ENCODE data around the gene KLHL14.

KLHL14 gene

DNA sequence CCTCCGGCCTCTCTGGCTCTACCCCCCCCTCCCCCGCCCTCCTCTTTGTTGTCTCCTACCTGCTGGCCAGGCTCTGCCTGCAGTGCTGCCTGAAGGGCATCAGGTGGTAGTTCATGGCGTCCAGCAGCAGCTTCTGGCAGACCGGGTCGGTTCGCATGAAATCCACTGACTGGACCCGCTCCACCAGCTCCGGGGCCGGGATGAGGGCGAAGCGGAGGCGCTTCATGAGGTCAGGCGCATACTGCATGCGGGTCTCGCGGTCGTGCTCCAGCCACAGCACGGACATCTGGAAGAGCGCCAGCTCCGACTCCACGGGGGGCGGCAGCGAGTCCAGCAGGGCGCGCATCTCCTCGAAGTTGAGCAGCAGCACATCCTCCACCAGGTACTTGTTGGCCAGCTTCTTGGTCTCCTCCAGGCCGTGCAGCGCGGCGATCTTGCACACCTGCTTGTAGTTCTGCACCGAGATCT, 3.2 kb downstream of the KLHL14 start:
- DNase-seq = no peak

GRCh38 chr18:32769071-32769585, 3.7 kb downstream of the KLHL14 start:
- no peak for DNase-seq

DNA sequence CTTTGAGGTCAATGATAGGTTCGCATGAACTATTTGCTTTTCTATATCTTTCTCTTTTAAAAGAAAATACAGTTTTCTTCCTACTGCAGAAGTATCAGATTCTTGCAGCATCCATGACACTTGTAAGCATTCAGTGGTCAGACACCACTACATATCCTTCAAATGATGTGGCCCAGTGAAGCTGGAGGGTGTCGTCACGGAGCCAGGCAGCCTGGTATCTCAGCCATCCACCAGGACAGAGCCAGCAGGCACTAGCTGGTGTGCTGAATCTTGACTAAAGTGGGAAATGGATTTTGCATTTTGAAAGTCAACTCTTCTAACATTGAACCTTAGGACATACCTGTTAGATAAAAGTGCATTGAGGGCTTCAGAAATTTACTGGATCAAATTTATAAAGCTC, 5.4 kb downstream of the KLHL14 start:
- no peak for DNase-seq

GRCh38 chr18:32764611-32765244, 8.1 kb downstream of the KLHL14 start:
- no peak for DNase-seq

- DNase-seq = no peak
These were observed 9.5 kb downstream of the KLHL14 start for GRCh38 chr18:32763293-32763692.

DNA sequence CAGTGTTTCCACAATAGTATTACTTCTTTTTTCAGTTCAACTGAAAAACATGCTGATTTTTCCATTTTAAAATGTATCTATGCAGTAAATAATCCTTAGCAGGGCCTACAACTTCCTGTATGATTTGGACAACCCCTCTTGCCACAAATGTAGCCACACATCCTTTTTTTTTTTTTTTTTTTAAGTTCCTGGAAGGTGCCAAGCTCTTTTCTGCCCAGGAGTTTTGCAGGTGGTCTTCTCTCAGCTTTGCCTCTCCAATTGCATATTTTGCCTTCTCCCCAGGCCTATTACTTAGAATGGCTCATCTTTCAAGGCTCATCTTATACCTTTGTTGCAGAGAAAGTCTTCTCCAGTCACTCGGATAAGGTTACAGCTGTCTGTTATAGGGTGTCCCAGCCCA, 11.6 kb downstream of the KLHL14 start:
- no peak for DNase-seq

- DNase-seq = no peak
These were observed 12.4 kb downstream of the KLHL14 start for GRCh38 chr18:32760391-32760790.

DNA sequence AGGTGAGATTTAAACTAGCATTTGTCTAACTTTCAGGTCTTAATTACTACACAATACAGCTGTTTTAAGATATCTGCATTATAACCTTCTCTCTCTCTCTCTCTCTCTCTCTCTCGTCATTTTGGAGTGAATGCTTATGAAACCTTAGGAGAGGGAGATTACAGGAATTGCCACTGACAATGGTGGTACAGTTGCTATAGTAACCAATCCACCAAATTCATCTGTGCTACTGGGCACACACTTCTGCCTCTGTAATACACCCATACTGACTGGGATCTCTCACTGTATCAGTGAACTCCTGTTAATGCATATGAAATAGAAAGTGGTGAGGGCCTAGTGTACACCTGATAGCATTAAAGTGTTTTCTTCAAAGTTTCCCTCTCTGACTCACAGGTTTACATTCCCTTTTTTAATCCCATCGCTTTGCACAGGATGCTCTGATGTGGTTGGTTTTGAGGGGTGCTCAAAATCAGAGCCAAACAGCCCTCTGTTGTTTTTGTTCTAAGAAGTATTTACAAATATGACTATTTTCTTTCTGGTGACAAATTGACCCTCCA, 13.1 kb downstream of the KLHL14 start:
- DNase-seq = no peak

GRCh38 chr18:32754508-32755263, 18.1 kb downstream of the KLHL14 start:
- DNase-seq = no peak

DNA sequence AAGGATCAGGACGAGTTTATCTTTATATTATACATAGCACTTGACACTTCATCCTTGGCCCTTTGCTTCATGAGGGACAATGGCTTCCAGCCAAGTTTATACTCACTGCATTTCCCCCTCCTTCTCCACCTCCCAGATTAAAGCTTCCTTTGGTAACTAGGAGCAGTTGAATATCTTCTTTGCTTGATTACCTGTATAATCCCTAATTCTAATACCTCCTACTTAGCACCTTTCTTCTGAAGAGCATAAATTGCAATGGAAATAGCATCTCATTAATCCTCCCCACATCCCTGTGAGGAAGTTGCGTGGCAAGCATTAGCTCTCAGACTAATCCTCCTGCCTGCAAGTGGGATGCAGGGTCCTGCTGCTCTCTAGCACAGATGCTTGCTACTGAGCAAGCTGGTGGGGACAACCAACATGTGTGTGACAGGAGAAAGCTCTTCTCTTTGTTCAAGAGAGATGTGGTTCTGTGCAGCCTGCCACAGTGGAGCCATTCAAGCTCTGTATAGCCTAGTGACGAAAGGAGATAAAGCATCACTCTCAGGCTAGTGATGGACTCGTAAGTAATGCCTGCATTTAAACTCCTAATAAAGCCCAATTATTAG, 19.1 kb downstream of the KLHL14 start:
- DNase-seq = no peak

DNA sequence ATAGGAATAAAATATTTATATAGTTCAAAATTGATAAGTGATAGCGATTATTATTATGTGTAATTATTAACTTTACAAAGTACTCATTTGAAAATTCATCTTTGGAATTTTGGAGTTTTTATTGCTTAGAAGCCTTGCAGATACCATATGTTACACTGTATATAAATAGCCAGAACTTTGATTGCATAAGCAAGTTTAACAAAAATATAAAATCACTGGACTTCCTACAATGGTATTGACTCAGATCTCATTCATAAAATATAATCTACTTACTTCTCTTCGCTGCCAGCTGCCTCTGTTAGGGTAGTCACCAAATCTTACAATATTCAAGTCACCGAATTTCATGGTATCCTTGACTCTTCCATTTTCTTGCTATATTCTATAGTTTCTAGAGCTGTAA, 22.5 kb downstream of the KLHL14 start:
- DNase-seq = no peak

DNA sequence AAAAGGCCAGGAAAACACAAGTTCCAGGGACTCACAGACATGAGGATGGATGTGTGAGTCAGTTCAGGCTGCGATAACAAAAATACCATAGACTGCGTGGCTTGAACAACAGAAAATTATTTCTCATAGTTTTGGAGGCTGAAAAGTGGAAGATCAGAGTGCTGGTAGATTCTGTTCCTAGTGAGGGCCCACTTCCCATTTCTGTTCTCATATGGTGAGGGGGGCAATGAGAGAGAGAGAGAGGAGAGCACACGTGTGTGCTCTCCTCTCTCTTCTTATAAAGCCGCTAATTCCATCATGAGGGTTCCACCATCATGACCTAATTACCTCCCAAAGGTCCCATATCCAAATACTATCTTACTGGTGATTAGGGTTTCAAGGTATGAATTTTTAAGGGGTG, 23.0 kb downstream of the KLHL14 start:
- DNase-seq = no peak

DNA sequence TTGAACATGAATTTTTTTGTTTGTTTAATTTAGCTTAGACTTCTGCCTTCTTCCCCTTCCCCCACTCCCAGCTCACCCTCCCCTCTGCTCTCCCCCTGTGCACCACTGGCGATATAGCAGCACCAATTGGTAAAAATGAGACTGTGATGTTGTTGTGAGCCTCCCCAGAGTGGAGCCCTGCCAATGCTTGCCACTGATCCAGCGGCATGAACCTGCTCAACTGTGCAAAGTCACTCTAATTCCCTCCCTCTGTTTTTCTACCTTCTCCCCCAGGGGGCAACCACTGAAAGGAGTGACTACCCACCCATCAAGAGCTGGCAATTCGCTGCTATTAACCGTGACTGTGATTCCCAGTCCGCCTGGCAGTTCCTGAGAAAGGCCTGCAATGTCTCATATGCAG, 30.2 kb downstream of the KLHL14 start:
- DNase-seq = no peak

DNA sequence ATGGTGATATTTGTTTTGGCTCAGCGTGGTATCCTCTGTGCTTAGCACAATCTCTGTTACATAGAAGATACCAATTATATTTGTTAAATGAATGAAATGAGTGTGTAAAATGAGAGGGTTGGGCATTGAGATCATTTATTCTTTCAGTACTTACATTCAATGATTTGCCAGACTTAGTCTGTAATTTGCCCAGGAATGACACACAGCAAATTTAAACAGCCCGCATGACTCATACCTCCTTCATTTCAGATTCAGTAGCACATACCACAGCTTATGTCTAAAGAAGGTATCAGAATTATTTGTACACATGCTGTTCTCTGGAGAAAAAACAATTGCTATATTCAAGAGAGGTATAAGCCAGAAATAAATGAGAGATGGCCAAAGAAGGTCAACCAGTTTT, 37.0 kb downstream of the KLHL14 start:
- no peak for DNase-seq

DNA sequence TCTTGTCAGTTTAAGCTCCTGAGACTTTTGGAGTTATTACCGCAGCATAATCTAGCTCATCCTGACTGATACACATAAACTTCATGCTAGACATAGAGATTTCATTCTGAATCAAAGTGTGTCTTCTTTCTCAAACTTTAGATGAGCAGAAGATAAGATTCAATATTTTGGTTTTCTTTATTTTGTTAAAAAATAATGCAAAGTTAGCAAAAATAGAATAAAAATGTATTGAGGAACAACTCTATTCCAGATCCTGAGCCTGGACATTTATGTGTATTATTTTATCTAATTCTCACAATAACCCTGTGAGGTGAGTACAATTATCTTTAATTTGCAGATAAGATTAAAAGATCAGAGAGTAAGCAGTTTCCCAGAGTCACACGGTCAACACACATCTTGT, 38.4 kb downstream of the KLHL14 start:
- DNase-seq = no peak

DNA sequence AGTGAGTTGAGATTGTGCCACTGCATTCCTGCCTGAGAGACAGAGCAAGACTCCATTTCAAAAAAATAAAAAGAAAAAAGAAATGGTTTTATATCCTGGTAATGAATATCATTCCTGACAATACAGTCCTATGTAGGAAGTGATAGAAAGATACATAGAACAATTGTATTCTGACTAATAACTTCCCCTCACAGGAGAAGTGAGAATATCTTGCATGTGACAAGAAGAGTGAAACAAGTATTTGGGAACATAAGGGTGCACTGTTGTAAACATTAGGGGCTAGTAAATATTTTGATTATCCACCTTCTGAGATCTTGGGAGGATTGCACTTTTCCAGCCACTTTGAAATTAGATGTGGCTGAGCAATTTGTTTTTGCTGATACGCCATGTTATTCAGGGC, 40.7 kb downstream of the KLHL14 start:
- DNase-seq = no peak

- DNase-seq = no peak
These were observed 42.2 kb downstream of the KLHL14 start for GRCh38 chr18:32730620-32731091.

- DNase-seq = no peak
These were observed 42.8 kb downstream of the KLHL14 start for GRCh38 chr18:32730068-32730467.

- no peak for DNase-seq
These were observed 48.6 kb downstream of the KLHL14 start for GRCh38 chr18:32724071-32724749.

GRCh38 chr18:32722279-32722678, 50.5 kb downstream of the KLHL14 start:
- no peak for DNase-seq

GRCh38 chr18:32717126-32717525, 55.7 kb downstream of the KLHL14 start:
- DNase-seq = no peak

DNA sequence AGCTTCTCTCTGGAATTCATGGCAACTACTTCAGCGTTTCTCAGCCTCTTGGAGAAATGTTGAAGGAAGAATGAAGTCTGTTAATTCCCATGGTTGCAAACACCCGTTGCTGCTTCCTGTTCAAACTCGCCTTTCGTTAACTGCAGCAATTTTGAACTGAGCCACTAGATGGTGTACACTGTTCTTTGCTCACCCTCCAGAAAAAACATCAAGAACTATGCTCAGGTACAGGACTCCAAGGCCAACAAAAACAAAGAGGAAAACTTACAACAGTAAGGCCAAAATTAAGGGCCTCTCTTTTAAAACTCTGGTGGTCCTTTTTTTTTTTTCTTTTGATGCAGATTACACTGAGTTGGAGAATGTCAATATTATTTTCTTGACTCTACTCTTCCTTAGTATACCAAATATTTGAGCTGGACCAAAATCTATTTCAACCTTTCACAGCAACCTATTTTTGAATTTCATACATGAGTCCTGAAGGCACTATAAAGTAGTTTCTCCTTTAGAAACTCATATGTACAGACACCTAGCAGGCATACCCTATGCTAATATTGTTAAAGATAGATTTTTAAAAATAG, 58.2 kb downstream of the KLHL14 start:
- DNase-seq = no peak

DNA sequence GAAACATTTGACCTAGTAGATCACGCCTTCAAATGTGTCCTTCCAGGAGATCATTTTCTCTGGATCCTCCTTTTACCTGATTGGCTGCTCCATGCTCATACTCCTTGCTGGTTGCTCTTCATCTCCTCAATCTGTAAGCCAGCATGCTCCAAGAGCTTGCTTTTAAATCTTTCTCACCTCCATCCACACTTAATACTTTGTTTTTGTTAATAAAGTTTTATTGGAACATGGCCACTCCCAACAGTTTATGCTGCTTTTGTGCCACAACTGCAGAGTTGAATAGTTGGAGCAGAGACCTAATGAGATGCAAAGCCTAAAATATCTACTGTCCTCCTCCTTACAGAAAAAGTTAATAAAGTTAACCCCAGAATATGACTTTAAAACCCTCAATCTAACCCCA, 60.0 kb downstream of the KLHL14 start:
- no peak for DNase-seq
